Measurements from ENCODE around the gene OXLD1.
A peak's percentile ranks its signal among the peaks of the same experiment; 100 is the strongest.

DNA sequence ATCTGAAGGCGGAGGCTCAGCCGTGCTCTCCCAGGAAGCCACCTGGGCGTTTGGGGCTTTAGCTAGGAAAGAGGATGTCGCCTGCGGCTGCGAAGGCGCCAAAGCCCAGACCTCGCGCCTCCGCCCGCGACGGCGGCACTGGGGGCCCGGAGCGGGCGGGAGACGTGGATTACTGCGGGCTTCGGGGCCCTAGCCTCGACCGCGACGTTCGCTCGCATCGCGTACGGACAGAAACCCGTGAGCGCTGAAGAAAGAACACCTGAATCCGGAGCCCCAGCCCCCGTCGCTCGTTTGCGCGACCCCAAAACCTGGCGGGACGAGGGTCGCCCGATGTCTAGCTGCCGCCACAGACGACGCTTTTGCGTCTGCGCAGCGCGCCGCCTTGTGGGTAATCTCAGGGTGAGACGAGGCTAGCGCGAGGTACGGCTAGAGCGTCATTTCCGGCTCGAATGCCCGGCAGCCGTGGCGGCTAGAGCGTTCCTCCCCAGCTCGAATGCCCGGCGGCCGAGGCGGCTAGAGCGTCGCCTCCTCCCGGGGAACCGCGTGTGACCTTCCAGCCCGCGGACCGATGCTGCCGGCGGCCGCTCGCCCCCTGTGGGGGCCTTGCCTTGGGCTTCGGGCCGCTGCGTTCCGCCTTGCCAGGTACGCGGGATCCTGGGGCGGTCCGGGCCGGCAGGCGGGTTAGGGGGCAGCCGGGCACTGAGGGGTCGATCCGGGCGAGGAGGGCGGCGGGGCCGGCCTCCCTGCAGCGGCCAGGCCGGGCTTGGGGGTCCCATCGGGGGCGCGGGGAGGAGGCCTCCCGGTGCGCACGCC, 36.7 kb upstream of the OXLD1 start, which contains the start of gene MRPL12:
- TF ChIP-seq, protein P1, sequence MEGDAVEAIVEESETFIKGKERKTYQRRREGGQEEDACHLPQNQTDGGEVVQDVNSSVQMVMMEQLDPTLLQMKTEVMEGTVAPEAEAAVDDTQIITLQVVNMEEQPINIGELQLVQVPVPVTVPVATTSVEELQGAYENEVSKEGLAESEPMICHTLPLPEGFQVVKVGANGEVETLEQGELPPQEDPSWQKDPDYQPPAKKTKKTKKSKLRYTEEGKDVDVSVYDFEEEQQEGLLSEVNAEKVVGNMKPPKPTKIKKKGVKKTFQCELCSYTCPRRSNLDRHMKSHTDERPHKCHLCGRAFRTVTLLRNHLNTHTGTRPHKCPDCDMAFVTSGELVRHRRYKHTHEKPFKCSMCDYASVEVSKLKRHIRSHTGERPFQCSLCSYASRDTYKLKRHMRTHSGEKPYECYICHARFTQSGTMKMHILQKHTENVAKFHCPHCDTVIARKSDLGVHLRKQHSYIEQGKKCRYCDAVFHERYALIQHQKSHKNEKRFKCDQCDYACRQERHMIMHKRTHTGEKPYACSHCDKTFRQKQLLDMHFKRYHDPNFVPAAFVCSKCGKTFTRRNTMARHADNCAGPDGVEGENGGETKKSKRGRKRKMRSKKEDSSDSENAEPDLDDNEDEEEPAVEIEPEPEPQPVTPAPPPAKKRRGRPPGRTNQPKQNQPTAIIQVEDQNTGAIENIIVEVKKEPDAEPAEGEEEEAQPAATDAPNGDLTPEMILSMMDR (tag by site-specific recombination; IDR thresholded peaks at IDR 0.05), result peak; percentile 77
- TF ChIP-seq, protein P2, sequence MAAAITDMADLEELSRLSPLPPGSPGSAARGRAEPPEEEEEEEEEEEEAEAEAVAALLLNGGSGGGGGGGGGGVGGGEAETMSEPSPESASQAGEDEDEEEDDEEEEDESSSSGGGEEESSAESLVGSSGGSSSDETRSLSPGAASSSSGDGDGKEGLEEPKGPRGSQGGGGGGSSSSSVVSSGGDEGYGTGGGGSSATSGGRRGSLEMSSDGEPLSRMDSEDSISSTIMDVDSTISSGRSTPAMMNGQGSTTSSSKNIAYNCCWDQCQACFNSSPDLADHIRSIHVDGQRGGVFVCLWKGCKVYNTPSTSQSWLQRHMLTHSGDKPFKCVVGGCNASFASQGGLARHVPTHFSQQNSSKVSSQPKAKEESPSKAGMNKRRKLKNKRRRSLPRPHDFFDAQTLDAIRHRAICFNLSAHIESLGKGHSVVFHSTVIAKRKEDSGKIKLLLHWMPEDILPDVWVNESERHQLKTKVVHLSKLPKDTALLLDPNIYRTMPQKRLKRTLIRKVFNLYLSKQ (tag by site-specific recombination; IDR thresholded peaks at IDR 0.05; ENCODE audit: borderline replicate concordance), result no peak
- TF ChIP-seq, protein P3, sequence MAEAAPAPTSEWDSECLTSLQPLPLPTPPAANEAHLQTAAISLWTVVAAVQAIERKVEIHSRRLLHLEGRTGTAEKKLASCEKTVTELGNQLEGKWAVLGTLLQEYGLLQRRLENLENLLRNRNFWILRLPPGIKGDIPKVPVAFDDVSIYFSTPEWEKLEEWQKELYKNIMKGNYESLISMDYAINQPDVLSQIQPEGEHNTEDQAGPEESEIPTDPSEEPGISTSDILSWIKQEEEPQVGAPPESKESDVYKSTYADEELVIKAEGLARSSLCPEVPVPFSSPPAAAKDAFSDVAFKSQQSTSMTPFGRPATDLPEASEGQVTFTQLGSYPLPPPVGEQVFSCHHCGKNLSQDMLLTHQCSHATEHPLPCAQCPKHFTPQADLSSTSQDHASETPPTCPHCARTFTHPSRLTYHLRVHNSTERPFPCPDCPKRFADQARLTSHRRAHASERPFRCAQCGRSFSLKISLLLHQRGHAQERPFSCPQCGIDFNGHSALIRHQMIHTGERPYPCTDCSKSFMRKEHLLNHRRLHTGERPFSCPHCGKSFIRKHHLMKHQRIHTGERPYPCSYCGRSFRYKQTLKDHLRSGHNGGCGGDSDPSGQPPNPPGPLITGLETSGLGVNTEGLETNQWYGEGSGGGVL (tag by site-specific recombination; IDR thresholded peaks at IDR 0.05), result peak; percentile 17; the same call in 1 of the 2 replicates
- TF ChIP-seq HOXA7 (CRISPR knock-in tag; IDR thresholded peaks at IDR 0.05; ENCODE audit: borderline replicate concordance) (no peak), ZNF146 (tag by site-specific recombination; IDR thresholded peaks at IDR 0.05) (no peak), ZNF24 (tag by site-specific recombination; IDR thresholded peaks at IDR 0.05) (0 out of 2 replicates have a peak, but pooled peaks have one; percentile 46), ZNF510 (tag by site-specific recombination; IDR thresholded peaks at IDR 0.05; ENCODE audit: insufficient replicate concordance) (no peak)
- TF ChIP-seq, protein P4, sequence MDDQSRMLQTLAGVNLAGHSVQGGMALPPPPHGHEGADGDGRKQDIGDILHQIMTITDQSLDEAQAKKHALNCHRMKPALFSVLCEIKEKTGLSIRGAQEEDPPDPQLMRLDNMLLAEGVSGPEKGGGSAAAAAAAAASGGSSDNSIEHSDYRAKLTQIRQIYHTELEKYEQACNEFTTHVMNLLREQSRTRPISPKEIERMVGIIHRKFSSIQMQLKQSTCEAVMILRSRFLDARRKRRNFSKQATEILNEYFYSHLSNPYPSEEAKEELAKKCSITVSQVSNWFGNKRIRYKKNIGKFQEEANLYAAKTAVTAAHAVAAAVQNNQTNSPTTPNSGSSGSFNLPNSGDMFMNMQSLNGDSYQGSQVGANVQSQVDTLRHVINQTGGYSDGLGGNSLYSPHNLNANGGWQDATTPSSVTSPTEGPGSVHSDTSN (CRISPR knock-in tag; IDR thresholded peaks at IDR 0.05), result peak; percentile 74; the same call in 1 of the 2 replicates
